ENCODE measurements around the gene INTS13.

The INTS13 gene

GRCh38 chr12:26935636-26936378 is 2.0 kb downstream of the INTS13 start:
- TF ChIP-seq CTCF (IDR thresholded peaks at IDR 0.05), result no peak
- Histone ChIP-seq H3K9me3 (no peaks in the 10 kb centered on the region), H3K27me3 (no peaks in the 10 kb centered on the region), H3K27ac (no peak overlapping the region), H3K4me1 (peaks cover 0 to 31% (median 9%) of the 10 kb centered on the region in 4 donors), H3K36me3 (peaks cover 0 to 7% (median 0%) of the 10 kb centered on the region in 3 donors), H3K4me3 (no peak overlapping the region)
- DNase-seq, result no peak
- intact Hi-C loops (cut with DNase I; ENCODE audit: low total_unique reads), result loop anchor here (2.0 to 10.0 kb wide), 2 partner anchors 309 to 379 kb away; partner anchors contain the start of gene STK38L

GRCh38 chr12:26929590-26929989 is 8.2 kb downstream of the INTS13 start:
- TF ChIP-seq CTCF (IDR thresholded peaks at IDR 0.05), result no peak
- Histone ChIP-seq H3K36me3 (peaks cover 14 to 36% (median 29%) of the 10 kb centered on the region in 3 donors), H3K9me3 (no peaks in the 10 kb centered on the region)

GRCh38 chr12:26928661-26929060 is 9.1 kb downstream of the INTS13 start:
- Histone ChIP-seq H3K27me3 (no peaks in the 10 kb centered on the region), H3K36me3 (peaks cover 20 to 43% (median 36%) of the 10 kb centered on the region in 3 donors), H3K27ac (no peak overlapping the region), H3K9me3 (no peaks in the 10 kb centered on the region), H3K4me1 (no peaks in the 10 kb centered on the region), H3K4me3 (no peak overlapping the region)
- TF ChIP-seq CTCF (IDR thresholded peaks at IDR 0.05), result no peak
- intact Hi-C loops (cut with DNase I; ENCODE audit: low total_unique reads), result no loop called here
- DNase-seq, result no peak

More at GRCh38 chr12:26929590-26929989, 8.2 kb downstream of the INTS13 start:
- no peaks in the 10 kb centered on the region for H3K27me3 ChIP-seq
- H3K4me3 ChIP-seq, result no peak overlapping the region
- H3K4me1 ChIP-seq, result no peaks in the 10 kb centered on the region
- no peak overlapping the region for H3K27ac ChIP-seq
- intact Hi-C loops (cut with DNase I; ENCODE audit: low total_unique reads), result no loop called here
- no peak for DNase-seq

GRCh38 chr12:26921886-26922285 is 15.9 kb downstream of the INTS13 start:
- H3K4me1 ChIP-seq, result no peaks in the 10 kb centered on the region
- no peak for DNase-seq
- TF ChIP-seq CTCF (IDR thresholded peaks at IDR 0.05), result no peak
- no peak overlapping the region for H3K27ac ChIP-seq
- no peak overlapping the region for H3K4me3 ChIP-seq
- intact Hi-C loops (cut with DNase I; ENCODE audit: low total_unique reads), result no loop called here
- no peaks in the 10 kb centered on the region for H3K27me3 ChIP-seq
- H3K9me3 ChIP-seq, result no peaks in the 10 kb centered on the region
- H3K36me3 ChIP-seq, result peaks cover 29 to 54% (median 42%) of the 10 kb centered on the region in 3 donors

GRCh38 chr12:26919216-26919555 is 18.6 kb downstream of the INTS13 start:
- Histone ChIP-seq H3K27ac (no peak overlapping the region), H3K4me3 (no peak overlapping the region), H3K36me3 (peaks cover 23 to 45% (median 29%) of the 10 kb centered on the region in 3 donors), H3K9me3 (no peaks in the 10 kb centered on the region), H3K27me3 (no peaks in the 10 kb centered on the region), H3K4me1 (no peaks in the 10 kb centered on the region)
- no peak for TF ChIP-seq CTCF (IDR thresholded peaks at IDR 0.05)
- DNase-seq, result no peak
- intact Hi-C loops (cut with DNase I; ENCODE audit: low total_unique reads), result no loop called here

All from tibial artery (tissue), 4 donors.